Kidney epithelial cell (primary cell): ENCODE results near the gene TNNI3K. TPM values are rescaled to one million over a fixed set of nuclear protein-coding genes. Genes with fewer than 3 reads are reported as not detected.

Experiments used
- DNase-seq: peaks from one replicate; pipeline ENCODE4 v3.0.0-alpha.2; 2010; ENCODE audit warnings: low read depth
- H3K27me3 ChIP-seq: 2 replicates; pipeline ENCODE4 v1.6.0; 2011; ENCODE audit warnings: low read length; ENCODE audit not compliant: control insufficient read depth, insufficient read depth
- H3K36me3 ChIP-seq: 2 replicates; pipeline ENCODE4 v1.5.1; 2011; ENCODE audit warnings: low read length; ENCODE audit not compliant: control insufficient read depth, insufficient read depth
- H3K4me3 ChIP-seq: 2 replicates; pipeline ENCODE4 v1.5.1; 2011; ENCODE audit warnings: low read depth, mild to moderate bottlenecking, control low read depth, low read length
- CTCF ChIP-seq: IDR thresholded peaks from 2 replicates; pipeline ENCODE4 v1.5.1; 2011; ENCODE audit warnings: mild to moderate bottlenecking, moderate library complexity, low read length, control low read depth, inconsistent platforms; ENCODE audit not compliant: insufficient read depth, poor library complexity, severe bottlenecking
- total RNA-seq: library from RNA; depleted of rRNA; stranded (reverse); fragments of >200 nt; gene quantifications from 2 replicates; pipeline ENCODE4 v1.2.3, GENCODE V29; 2015

The TNNI3K gene
- total RNA-seq, 1 donor from 2014 or later = not detected

DNA sequence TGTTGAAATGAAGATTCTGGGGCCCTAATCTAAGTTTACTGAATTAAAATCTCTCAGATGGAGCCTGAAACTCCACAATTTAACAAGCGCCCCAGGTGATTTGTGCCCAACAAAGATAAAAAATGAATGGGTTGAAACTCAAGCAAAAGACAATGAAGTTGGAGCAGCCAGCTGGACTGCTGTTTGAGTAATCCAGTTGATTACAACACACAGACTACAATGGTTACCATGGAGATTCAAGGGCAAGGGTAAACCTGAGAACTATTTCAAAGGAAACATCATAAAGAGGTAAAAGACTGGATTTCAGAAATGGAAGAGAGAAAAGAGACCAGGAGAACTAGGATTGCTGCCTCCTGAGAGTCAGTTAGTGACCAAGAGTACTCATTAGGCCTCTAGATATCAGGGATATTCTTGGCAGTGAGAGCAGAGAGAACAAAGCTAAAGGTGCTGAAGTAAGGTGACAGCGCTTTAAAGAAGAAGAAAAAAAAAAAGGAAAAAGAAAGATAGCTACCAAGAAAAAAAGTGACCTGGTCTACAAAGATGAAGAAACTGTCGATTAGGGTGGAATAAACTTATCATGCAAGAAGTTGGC lies 232.7 kb downstream of the TNNI3K start:
- no peak overlapping the region for H3K4me3 ChIP-seq
- TF ChIP-seq CTCF = no peak
- no peaks in the 10 kb centered on the region for H3K36me3 ChIP-seq
- H3K27me3 ChIP-seq = no peaks in the 10 kb centered on the region
- peak; percentile 10 for DNase-seq

DNA sequence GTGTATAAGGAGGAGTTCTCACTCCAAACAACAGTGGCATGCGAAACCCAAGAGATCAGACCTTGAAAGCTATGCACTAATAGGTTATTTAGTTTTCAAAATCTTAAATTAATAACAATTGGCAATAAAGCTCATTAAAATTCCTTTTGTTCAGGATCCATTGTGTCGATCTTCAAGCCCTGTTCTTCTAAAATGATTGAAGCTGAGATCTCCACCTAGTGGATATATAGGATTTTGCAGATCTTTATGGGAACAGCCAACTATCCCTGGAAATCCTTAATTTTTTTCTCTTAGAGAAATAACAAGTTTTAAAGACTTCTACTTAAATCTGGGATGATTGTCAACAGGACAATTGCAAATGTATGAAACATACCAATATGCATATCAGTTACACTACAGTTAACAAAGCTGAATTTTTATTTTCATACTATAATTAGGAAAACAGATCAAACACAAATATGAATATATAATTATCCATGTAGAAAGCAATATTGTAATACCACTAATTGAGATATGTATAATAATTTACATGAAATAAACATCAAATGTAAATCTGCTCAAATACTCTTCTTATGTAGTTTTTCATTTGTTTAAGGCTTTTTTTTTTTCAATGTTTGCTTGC lies 233.9 kb downstream of the TNNI3K start:
- Histone ChIP-seq H3K27me3 (no peaks in the 10 kb centered on the region), H3K4me3 (no peak overlapping the region), H3K36me3 (no peaks in the 10 kb centered on the region)
- DNase-seq = peak; percentile 9
- TF ChIP-seq CTCF = peak; percentile 59

- H3K4me3 ChIP-seq = no peak overlapping the region
- H3K36me3 ChIP-seq = no peaks in the 10 kb centered on the region
- no peaks in the 10 kb centered on the region for H3K27me3 ChIP-seq
- no peak for DNase-seq
- no peak for TF ChIP-seq CTCF
These were observed 235.1 kb downstream of the TNNI3K start for GRCh38 chr1:74470251-74470650.

DNA sequence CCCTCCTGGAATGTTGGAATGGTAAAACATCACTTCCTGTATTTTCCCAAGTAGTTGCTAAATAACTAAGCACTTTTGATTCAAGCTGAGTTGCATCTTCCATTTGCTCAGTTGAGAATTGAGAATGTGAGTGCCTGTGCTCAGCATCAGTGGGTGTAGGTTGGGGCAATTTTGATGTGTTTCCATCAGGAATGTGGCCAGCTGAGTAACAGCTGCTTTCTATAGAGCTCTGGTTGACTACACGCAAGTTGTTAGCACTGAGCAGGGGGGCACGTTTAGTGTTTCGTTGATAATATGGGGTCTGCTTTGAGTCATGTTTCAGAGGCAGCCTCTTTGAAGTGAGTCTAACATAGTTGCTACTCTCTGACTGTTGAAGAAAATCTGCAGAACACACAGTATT lies 235.7 kb downstream of the TNNI3K start:
- no peak for DNase-seq
- no peaks in the 10 kb centered on the region for H3K27me3 ChIP-seq
- no peaks in the 10 kb centered on the region for H3K36me3 ChIP-seq
- no peak overlapping the region for H3K4me3 ChIP-seq
- no peak for TF ChIP-seq CTCF

DNA sequence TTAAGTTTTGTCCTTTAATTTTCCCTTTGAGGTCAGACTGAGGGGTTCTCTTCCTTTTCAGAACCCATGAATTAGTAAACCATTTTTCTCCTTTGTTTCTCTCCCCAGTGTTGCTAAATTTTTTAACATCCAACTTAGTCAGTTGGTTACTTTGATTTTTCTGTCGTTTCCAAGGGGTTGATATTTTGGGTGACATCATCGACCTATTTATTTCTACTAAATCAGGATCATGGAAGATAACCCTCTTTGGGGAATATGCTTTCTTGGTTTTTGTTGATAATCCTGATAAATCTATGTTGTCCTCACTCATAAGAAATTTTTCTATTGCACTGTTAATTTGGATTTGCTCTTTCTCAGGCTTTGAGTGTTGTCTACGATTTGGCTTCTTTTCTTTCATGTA lies 236.3 kb downstream of the TNNI3K start:
- no peaks in the 10 kb centered on the region for H3K27me3 ChIP-seq
- DNase-seq = no peak

More for the DNA sequence above, 236.3 kb downstream of the TNNI3K start:
- no peak for TF ChIP-seq CTCF
- no peaks in the 10 kb centered on the region for H3K36me3 ChIP-seq
- H3K4me3 ChIP-seq = no peak overlapping the region
